ENCODE results near the gene NTM. TPM values are rescaled to one million over a fixed set of nuclear protein-coding genes. Genes with fewer than 3 reads are reported as not detected.

Gene NTM
- total RNA-seq, 2 donors from 2014 or later: 1.7 to 3.6 TPM

GRCh38 chr11:131763193-131763890 is 392.9 kb downstream of the NTM start:
- no peaks in the 10 kb centered on the region for H3K4me1 ChIP-seq (ENCODE audit: control insufficient read depth, insufficient read depth, low read length)
- H3K27ac Mint-ChIP-seq: no peak overlapping the region
- H3K27me3 Mint-ChIP-seq (ENCODE audit: insufficient read depth): no peaks in the 10 kb centered on the region
- H3K4me3 Mint-ChIP-seq: no peak overlapping the region
- no peak for TF ChIP-seq CTCF (conservative IDR thresholded peaks at IDR 0.05)
- no peaks in the 10 kb centered on the region for H3K36me3 Mint-ChIP-seq (ENCODE audit: low read depth)
- H3K4me3 ChIP-seq (ENCODE audit: low read length): no peak overlapping the region
- no peak overlapping the region for H3K9ac ChIP-seq (ENCODE audit: extremely low read depth, low read length, poor library complexity, severe bottlenecking)
- H3K27ac ChIP-seq (ENCODE audit: low read depth, low read length): no peak overlapping the region
- WGBS, 2 experiments (ENCODE audit: insufficient coverage in 1 of 2, insufficient read length in 1 of 2): 95 to 100% methylated on average over 1 to 3 of the region's 4 CpGs
- no peak for DNase-seq
- no peaks in the 10 kb centered on the region for H3K9me3 ChIP-seq (ENCODE audit: control insufficient read depth, low read length)
- no peaks in the 10 kb centered on the region for H3K36me3 ChIP-seq (ENCODE audit: control insufficient read depth, insufficient read depth, low read length)
- H3K27me3 ChIP-seq (ENCODE audit: control insufficient read depth, insufficient read depth, low read length, poor library complexity, severe bottlenecking): no peaks in the 10 kb centered on the region
- H3K4me1 Mint-ChIP-seq: peaks cover 4% of the 10 kb centered on the region
- no peaks in the 10 kb centered on the region for H3K9me3 Mint-ChIP-seq

GRCh38 chr11:131764126-131764525 is 393.7 kb downstream of the NTM start:
- TF ChIP-seq CTCF (conservative IDR thresholded peaks at IDR 0.05): no peak
- Mint-ChIP-seq H3K27ac (no peak overlapping the region), H3K4me3 (no peak overlapping the region), H3K36me3 (ENCODE audit: low read depth) (no peaks in the 10 kb centered on the region), H3K4me1 (peaks cover 4% of the 10 kb centered on the region), H3K9me3 (no peaks in the 10 kb centered on the region), H3K27me3 (ENCODE audit: insufficient read depth) (no peaks in the 10 kb centered on the region)
- H3K4me3 ChIP-seq (ENCODE audit: low read length): no peak overlapping the region
- no peaks in the 10 kb centered on the region for H3K36me3 ChIP-seq (ENCODE audit: control insufficient read depth, insufficient read depth, low read length)
- WGBS, 2 experiments (ENCODE audit: insufficient coverage in 1 of 2, insufficient read length in 1 of 2): 91 to 93% methylated on average over 3 to 5 of the region's 5 CpGs
- no peak overlapping the region for H3K9ac ChIP-seq (ENCODE audit: extremely low read depth, low read length, poor library complexity, severe bottlenecking)
- no peak overlapping the region for H3K27ac ChIP-seq (ENCODE audit: low read depth, low read length)
- no peaks in the 10 kb centered on the region for H3K4me1 ChIP-seq (ENCODE audit: control insufficient read depth, insufficient read depth, low read length)
- DNase-seq: no peak
- H3K9me3 ChIP-seq (ENCODE audit: control insufficient read depth, low read length): no peaks in the 10 kb centered on the region
- no peaks in the 10 kb centered on the region for H3K27me3 ChIP-seq (ENCODE audit: control insufficient read depth, insufficient read depth, low read length, poor library complexity, severe bottlenecking)

- Mint-ChIP-seq H3K9me3 (no peaks in the 10 kb centered on the region), H3K4me3 (no peak overlapping the region), H3K27ac (no peak overlapping the region), H3K36me3 (ENCODE audit: low read depth) (no peaks in the 10 kb centered on the region), H3K27me3 (ENCODE audit: insufficient read depth) (no peaks in the 10 kb centered on the region), H3K4me1 (peaks cover 4% of the 10 kb centered on the region)
- Histone ChIP-seq H3K27me3 (ENCODE audit: control insufficient read depth, insufficient read depth, low read length, poor library complexity, severe bottlenecking) (no peaks in the 10 kb centered on the region), H3K4me1 (ENCODE audit: control insufficient read depth, insufficient read depth, low read length) (no peaks in the 10 kb centered on the region), H3K36me3 (ENCODE audit: control insufficient read depth, insufficient read depth, low read length) (no peaks in the 10 kb centered on the region), H3K9me3 (ENCODE audit: control insufficient read depth, low read length) (no peaks in the 10 kb centered on the region), H3K9ac (ENCODE audit: extremely low read depth, low read length, poor library complexity, severe bottlenecking) (no peak overlapping the region), H3K4me3 (ENCODE audit: low read length) (no peak overlapping the region), H3K27ac (ENCODE audit: low read depth, low read length) (no peak overlapping the region)
- no peak for DNase-seq
- 49 to 76% methylated on average over 2 to 3 of the region's 3 CpGs for WGBS, 2 experiments (ENCODE audit: insufficient coverage in 1 of 2, insufficient read length in 1 of 2)
- no peak for TF ChIP-seq CTCF (conservative IDR thresholded peaks at IDR 0.05)
Observed at GRCh38 chr11:131764649-131765048, 394.2 kb downstream of the NTM start.
